Esophagus muscularis mucosa (tissue), 3 donors: Measurements from ENCODE around the gene VSIG4.

Experiments used
- CTCF ChIP-seq, 3 experiments: fragments of 200-600 bp in 2 of 3; fragments of 450-650 bp in 1 of 3; sonication (generic) in 2 of 3; IDR thresholded peaks; one replicate each; pipeline ENCODE4 v1.5.1; 2017 to 2019; ENCODE audit warnings: antibody characterized with exemption in 3 of 3, mild to moderate bottlenecking in 2 of 3, moderate library complexity in 1 of 3
- POLR2A ChIP-seq: fragments of 450-650 bp; IDR thresholded peaks from one replicate; pipeline ENCODE4 v1.6.1; 2017; ENCODE audit warnings: antibody characterized with exemption, moderate library complexity, mild to moderate bottlenecking, low read depth

- TF ChIP-seq CTCF (IDR thresholded peaks at IDR 0.05) (no peak), POLR2A (no peak)
These were observed 20.6 kb downstream of the VSIG4 start for GRCh38 chrX:66019310-66019652.
